ENCODE measurements around the gene ASCL2.

Gene ASCL2

DNA sequence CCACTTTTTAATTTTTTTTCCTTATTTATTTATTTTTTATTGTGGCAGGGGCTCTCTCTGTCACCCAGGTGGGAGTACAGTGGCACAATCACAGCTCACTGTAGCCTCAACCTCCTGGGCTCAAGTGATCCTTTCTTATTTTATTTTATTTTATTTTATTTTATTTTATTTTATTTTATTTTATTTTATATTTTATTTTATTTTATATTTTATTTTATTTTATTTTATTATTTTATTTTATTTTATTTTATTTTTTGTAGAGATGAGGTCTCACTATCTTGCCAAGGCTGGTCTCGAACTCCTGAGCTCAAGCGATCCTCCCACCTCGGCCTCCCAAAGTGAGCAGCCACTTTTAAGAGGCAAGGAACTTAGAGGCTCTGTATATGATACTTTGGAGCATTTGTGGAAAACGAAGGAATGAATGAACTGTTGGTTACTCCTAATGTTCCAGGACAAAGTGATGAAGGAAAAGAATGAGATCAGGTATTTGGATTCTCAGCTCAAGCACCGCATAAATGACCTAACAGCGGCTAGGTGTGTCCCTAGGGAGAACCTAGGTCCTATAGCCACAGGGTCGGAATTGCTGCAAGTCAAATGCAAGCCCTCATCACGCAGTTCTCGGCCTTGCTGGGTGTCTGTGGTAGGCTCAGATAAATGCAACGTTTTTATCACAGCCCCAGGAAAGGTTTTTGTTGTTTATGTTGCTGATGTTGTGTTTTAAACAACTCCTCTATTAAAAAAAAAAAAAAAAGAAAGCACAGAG is 36.5 kb downstream of the ASCL2 start:
- DNase-seq (ENCODE audit: low read depth): no peak

DNA sequence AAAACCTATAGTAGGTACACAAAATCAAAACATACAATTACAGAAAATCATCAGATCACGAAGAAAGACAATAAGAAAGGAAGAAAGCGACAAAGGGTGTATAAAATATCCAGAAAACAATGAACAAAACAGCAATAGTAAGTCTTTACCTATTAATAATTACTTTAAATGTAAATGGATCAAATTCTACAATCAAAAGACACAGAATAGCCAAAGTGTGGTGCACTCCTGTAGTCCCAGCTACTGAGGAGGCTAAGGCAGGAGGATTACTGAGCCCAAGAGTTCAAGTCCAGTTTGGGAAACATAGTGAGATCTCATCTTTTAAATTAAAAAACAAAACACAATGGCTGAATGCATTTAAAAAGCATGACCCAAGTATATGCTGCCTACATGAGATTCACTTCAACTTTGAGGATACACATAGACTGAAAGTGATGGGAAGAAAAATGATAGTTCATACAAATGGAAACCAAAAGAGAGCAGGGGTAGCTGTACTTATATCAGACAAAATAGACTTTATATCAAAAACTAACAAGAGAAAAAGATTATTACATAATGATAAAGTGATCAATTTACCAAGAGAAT is 40.6 kb downstream of the ASCL2 start:
- no peak for DNase-seq (ENCODE audit: low read depth)

DNA sequence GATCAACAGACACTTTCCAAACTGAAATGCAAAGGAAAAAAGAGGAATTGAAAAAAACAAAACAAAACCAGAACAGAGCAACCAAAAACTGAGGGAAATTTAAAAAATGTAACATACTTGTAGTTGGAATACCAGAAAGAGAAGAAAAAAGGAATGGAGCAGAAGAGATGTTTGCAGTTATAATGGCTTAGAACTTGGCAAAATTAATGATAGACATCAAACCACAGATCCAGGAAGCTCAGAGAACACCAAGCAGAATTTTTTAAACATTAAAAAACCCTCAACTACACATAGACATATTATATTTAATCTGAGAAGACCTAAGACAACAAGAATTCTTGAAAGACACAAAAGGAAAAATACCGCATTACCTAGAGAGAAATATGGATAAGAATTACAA is 46.1 kb downstream of the ASCL2 start:
- no peak for DNase-seq (ENCODE audit: low read depth)

DNA sequence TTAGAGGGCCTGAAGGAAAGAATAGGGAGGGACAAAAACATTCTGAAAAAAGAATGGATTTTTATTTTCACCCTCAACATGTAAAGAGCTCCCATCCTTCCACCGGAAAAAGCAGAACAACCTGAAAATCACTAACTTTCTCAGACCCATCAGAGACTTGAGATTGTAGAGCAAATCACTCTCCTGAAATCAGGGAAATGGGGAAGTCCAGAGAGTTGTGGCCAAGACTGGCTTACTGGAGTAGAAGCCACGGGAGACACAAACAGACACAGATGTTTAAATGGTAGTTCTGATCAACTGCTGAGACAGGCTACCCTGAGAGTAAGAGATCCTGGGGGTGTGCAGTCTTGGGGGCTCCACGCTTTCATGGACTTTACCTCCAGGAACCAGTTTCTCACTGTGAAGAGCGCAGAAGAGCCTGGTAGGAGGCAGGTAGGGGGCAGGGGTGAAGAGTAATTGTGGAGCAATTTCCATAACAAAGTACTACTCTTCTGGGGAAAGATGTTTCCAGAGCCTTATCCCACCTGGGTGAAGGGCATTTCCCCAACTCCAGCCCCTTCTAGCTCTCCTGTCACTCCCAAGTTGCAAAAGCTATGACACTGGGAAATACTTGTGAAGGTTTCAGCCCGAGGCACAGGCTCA is 47.1 kb downstream of the ASCL2 start:
- DNase-seq (ENCODE audit: low read depth): no peak

DNA sequence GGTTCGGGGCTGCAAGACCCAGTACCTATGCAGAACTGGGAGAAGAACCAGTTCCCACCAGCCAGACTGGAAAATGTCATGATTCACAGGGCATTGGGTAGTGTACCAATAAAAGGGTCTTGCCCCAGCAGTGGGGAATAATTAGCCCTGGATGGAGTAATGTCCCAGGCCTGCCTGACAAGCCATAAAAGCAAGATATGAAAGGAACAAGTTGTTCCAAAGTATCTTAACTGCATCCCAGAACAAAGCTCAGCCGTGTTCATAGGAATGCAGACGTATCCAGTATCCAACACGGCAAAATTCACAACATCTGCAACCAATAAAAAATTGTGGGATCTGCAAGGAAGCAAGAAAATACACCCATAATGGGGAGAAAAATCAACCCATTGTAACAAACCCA is 47.9 kb downstream of the ASCL2 start:
- no peak for DNase-seq (ENCODE audit: low read depth)

DNA sequence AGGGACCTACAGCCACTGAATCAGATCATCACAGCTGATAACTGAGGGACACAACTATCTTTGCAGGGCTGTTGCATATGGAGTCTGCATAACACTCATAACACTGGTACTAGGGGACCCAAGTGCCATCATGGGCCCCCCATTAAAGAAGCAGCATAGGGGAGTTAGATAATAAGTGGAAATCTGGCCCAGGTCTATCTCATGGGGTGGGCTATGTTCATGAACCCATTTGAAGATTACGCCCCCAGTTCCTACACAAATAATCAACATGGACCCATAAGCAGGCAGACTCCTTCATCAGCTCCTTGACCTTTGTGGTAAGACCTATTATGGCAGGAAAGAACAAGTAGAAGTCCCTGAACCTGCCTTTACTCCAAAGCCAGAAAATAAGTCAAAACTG is 48.8 kb downstream of the ASCL2 start:
- DNase-seq (ENCODE audit: low read depth): no peak

DNA sequence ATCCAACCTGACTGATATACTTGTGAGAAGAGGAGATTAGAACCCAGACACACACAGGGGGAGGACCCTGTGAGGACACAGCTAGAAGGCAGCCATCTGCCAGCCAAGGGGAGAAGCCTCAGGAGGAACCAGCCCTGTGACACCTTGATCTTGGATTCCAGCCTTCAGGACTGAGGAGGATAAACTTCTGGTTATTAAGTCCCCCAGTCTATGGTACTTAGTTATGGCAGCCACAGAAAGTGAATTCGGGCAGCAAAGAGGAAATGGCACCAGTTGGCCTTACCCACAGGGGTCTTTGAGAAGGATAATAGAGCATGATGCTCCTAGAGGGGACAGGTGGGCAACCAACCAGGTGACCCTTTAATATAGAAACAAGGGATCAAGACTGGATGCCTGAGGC is 49.4 kb downstream of the ASCL2 start:
- no peak for DNase-seq (ENCODE audit: low read depth)

DNA sequence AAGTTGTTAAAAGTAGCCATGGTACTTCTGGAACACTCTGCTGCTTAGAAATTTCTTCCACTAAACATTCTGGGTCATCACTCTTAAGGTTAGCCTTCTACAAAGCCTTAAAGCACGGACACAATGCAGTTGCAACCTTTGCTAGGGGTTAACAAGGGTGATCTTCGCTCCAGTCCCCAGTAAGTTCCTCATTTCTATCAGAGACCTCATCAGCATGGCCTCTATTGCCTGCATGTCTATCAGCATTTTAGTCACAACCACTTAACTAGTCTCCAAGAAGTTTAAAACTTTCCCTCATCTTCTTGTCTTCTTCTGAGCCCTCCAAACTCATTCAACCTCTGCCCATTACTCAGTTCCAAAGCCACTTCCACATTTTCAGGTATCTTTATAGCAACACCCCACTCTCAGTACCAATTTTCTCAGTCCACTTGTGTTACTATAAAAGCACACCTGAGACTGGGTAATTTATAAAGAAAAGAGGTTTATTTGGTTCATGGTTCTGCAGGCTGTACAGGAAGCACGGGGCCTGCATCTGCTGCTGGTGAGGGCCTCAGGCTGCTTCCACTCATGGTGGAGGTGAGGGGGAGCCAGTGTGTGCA is 50.1 kb downstream of the ASCL2 start:
- no peak for DNase-seq (ENCODE audit: low read depth)

DNA sequence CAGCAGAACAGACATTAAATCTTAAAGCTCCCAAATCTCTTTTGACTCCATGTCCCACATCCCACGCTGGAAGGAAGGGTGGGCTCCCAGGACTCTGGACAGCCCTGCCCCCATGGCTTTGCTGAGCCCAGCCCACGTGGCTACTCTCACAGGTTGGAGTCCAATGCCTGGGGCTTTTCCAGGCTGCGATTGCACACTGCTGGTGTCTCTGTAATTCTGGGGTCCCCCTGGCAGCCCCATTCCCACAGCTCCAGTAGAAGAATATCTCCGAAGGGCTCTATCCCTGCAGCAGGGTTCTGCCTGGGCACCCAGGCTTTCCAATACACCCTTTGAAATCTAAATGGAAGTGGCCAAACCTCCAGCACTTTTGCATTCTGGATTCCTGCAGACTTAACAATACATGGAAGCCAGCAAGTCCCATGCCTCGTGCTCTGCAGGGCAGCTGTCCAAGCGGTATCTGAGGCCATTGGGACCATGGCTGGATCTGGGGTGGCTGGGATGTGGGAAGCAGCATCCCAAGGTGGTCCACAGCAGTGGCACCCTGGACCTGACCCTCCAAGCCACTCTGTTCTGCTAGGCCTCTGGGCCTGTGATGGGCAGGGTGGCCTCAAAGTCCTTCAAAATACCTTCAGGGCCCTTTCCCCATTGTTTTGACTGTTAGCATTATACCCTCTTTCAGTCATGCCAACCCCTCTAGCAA is 50.9 kb downstream of the ASCL2 start:
- DNase-seq (ENCODE audit: low read depth): no peak

Measured in EH (cell line).